NCI-H82 treated with DMSO at 0.1 percent for 48 hours (cell line): ENCODE data around the gene FBXL19.
A peak's percentile ranks its signal among the peaks of the same experiment; 100 is the strongest.

ENCODE experiments used
- DNase-seq: peaks from one replicate; lab custom pipeline; 2025; ENCODE audit not compliant: unreplicated experiment; lab: John Stamatoyannopoulos, UW

FBXL19 gene

DNA sequence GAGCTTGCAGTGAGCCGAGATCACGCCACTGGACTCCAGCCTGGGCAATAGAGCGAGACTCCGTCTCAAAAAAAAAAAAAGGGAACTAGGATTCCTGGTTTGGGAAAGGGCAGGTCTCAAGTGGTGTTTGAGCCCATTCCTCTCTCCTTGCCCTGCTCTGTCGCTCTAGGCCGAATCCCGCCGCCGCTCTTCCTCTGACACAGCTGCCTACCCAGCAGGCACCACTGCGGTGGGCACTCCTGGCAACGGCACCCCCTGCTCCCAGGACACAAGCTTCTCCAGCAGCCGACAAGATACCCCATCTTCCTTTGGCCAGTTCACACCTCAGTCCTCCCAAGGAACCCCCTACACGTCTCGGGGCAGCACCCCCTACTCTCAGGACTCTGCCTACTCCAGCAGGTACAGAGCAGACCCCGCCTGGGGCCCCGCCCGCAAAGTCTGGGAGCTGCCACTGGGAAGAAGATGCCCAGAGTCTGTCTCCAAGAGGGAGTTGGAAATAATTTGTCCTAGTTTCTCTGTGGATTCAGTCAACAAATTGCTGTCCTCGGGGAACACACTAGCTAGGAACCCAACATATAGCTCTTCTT lies 40.6 kb downstream of the FBXL19 start:
- DNase-seq = no peak

DNA sequence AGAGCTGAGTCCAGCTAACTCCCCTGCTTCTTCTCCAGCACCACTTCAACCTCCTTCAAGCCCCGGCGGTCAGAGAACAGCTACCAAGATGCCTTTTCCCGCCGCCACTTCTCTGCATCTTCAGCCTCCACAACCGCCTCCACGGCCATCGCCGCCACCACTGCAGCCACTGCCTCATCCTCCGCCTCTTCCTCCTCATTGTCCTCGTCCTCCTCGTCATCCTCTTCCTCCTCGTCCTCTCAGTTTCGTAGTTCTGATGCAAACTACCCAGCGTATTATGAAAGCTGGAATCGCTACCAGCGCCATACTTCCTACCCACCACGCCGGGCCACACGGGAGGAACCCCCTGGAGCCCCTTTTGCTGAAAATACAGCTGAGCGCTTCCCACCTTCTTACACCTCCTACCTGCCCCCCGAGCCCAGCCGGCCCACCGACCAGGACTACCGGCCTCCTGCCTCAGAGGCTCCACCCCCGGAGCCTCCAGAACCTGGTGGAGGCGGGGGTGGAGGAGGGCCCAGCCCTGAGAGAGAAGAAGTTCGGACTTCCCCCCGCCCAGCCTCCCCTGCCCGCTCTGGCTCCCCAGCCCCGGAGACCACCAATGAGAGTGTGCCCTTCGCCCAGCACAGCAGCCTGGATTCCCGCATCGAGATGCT lies 41.3 kb downstream of the FBXL19 start:
- no peak for DNase-seq

DNA sequence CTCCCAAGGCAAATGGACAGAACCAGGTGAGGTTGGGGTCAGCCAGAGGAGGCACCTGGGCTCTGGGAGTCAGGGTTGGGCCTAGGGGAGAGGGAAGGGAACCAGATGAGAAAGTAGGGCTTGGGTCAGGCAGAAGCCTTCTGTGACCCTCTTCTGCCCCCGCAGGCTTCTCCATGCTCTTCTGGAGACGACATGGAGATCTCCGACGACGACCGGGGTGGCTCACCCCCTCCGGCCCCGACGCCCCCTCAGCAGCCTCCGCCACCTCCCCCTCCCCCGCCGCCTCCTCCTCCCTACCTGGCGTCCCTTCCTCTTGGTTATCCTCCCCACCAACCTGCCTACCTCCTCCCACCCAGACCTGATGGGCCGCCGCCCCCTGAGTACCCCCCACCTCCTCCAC lies 42.1 kb downstream of the FBXL19 start:
- no peak for DNase-seq

DNA sequence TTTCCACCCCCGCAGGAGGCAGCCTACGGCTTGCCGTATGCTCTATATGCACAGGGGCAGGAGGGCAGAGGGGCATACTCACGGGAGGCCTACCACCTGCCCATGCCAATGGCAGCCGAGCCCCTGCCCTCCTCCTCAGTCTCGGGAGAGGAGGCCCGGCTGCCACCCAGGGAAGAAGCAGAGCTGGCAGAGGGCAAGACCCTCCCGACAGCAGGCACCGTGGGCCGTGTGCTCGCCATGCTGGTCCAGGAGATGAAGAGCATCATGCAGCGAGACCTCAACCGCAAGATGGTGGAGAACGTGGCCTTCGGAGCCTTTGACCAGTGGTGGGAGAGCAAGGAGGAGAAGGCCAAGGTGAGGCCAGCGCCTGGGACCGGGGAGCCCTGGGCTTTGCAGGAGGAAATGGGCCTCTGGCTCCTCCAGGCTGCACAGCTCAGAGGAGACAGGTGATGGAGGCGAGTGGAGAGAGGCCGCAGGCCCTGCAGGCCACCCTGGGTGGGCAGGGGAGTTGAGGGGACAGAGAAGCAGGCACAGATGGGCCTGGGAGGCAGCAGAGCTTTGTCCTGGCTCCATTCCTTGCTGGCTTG lies 42.8 kb downstream of the FBXL19 start:
- DNase-seq = no peak

DNA sequence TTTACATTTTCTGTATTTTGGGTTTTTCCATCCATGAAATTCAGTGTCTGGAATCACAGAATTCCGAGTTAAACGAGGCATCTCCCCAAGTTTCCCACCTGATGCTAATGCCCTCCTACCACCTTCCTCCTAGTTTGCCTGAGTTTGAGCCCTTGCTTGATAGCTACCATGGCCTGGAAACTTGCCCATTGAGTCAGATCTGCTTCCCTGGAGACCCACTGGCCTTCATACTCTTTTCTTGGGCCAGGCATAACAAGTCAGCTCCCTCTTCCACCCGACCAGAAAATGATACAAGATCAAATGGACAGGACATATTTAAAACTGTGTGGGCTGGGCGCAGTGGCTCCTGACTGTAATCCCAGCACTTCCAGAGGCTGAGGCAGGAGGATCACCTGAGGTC lies 44.4 kb downstream of the FBXL19 start:
- DNase-seq = no peak

DNA sequence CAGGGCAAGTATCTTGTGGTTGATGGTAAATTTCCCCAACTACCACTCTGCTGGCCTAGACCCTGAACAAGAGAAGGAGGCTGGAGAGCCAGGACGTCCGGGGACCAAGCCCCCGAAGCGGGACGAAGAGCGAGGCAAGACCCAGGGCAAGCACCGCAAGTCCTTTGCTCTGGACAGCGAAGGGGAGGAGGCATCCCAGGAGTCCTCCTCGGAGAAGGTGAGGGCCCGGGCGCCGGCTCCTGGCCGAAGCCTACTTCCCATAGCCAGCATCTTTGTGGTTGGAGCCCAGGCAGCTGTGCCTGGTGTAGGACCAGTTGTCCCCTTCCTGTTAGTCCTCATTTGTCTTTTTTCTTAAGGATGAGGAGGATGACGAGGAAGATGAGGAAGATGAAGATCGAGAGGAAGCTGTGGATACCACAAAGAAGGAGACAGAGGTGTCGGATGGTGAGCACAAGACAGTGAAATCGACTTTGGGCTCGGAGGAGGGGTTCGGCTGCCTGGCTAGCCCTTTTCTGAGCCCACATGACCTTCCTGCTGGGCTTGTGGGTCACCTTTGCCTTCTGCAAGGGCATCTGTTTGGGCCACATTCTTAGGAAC lies 46.0 kb downstream of the FBXL19 start:
- DNase-seq = no peak

DNA sequence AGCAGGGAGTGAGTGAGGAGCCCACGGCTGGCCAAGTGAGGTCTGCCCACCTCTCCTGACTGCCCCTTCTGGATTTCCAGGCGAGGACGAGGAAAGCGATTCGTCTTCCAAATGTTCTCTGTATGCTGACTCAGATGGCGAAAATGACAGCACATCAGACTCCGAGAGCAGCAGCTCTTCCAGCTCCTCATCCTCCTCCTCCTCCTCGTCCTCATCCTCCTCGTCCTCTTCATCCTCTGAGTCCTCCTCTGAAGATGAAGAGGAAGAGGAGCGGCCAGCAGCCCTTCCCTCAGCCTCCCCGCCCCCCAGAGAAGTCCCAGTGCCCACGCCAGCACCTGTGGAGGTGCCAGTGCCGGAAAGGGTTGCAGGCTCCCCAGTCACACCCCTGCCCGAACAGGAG lies 47.9 kb downstream of the FBXL19 start:
- DNase-seq = no peak

DNA sequence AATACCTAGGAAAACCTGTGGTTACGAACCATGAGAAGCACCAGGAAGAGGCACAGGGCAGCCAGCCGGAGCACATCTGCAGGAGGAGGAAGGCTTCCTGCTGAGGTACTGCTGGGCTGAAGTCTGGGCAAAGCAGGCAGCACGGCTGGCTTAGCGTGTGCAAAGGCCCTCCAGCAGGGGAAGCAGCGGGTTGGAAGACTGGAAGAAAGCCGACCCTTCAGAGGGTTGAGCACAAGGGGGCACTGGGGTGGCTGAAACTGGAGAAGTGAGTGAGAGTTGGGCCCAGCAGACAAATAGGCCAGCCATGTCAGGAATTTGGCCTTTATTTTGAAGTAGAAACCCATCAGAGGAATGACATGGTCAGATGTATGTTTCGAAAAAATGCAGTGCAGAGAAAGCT lies 49.5 kb downstream of the FBXL19 start:
- no peak for DNase-seq

DNA sequence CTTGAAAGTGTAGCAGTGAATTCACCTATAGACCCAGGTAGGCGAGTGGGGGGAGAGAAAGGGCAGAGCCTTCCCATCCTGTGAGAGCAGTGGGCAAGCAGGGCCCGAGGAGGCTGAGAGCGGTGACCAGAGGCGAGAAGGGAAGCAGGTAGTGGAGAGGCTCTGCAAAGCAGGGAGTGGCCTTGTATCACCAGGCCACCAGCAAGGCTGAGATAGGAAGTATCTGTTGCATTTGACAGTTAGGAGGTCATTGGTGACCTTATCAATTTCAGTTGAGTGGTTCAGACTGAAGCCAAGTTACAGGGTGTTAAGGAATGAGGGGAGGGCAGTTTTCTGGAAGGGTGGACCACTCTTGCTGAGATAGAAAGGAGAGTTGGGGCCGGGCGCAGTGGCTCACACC lies 51.0 kb downstream of the FBXL19 start:
- no peak for DNase-seq

DNA sequence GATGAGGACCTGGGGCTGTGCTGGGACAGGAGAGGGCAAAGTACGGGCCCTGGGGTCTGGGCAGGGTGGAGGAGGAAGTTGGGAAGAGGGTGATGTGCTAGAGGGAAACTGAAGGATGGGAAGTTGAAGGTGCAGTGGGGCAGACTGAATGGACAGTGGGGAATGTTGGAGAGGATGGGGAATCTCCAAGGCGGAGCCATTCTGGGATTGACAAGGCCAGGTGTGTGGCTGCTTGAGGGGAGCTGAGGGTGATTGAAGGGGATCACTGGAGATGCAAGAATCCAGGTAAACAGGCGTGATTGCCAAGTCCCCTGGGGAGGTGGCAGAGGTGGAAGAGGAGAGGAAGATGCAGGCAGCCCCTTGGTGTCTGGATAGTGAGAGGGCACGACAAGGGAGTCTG lies 53.1 kb downstream of the FBXL19 start:
- DNase-seq = no peak

DNA sequence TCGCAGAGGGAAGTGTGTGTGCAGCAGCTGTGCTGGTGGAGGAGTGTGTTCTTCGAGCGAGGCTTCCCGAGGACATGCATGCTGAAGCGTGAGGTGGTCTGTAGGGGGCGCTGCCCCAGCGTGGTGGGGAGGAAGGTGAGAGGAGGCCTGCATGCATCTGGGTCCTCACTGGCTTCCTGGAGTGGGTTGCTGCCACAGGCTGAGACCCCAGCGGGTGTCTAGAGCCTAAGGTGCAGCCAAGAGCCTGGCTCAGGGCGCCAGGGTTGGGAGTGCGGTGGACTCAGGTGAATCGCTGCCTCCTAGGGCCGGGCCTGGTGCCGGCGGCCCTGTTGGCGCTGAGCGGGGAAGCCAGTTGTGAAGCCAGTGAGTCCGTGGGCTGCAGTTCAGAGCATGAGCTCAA lies 54.1 kb downstream of the FBXL19 start:
- no peak for DNase-seq

DNA sequence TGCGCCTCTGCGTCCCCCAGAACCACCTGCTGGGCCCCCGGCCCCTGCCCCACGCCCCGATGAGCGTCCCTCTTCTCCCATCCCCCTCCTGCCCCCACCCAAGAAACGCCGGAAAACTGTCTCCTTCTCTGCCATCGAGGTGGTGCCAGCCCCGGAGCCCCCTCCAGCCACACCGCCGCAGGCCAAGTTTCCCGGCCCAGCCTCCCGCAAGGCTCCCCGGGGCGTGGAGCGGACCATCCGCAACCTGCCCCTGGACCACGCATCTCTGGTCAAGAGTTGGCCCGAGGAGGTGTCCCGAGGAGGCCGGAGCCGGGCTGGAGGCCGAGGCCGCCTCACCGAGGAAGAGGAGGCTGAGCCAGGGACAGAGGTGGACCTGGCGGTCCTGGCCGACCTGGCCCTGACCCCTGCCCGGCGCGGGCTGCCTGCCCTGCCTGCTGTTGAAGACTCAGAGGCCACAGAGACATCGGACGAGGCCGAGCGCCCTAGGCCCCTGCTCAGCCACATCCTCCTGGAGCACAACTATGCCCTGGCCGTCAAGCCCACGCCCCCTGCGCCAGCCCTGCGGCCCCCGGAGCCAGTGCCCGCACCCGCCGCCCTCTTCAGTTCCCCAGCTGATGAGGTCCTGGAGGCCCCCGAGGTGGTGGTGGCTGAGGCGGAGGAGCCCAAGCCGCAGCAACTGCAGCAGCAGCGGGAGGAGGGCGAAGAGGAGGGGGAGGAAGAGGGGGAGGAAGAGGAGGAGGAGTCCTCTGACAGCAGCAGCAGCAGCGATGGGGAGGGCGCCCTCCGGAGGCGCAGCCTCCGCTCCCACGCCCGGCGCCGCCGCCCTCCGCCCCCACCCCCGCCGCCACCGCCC lies 56.0 kb downstream of the FBXL19 start:
- no peak for DNase-seq

DNA sequence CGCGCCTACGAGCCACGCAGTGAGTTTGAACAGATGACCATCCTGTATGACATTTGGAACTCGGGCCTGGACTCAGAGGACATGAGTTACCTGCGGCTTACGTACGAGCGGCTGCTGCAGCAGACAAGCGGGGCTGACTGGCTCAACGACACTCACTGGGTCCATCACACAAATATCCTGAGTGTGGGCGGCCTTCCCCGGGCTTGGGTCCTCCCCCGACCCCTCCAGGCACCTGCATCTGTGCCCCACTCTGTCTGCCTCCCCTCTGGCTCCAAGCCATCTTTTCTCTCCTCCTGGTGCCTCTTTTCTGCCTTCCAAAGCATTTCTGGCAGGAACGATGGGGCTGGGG lies 56.6 kb downstream of the FBXL19 start:
- DNase-seq = no peak

DNA sequence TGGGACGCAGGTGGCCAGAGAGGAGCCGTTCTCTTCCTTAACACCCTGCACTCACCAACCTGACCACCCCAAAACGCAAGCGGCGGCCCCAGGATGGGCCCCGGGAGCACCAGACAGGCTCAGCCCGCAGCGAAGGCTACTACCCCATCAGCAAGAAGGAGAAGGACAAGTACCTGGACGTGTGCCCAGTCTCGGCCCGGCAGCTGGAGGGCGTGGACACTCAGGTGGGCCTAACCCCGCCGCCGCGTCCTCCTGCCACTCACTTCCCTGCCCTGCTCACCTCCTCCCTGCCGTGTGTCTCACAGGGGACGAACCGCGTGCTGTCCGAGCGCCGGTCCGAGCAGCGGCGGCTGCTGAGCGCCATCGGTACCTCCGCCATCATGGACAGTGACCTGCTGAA lies 57.1 kb downstream of the FBXL19 start:
- DNase-seq = no peak

DNA sequence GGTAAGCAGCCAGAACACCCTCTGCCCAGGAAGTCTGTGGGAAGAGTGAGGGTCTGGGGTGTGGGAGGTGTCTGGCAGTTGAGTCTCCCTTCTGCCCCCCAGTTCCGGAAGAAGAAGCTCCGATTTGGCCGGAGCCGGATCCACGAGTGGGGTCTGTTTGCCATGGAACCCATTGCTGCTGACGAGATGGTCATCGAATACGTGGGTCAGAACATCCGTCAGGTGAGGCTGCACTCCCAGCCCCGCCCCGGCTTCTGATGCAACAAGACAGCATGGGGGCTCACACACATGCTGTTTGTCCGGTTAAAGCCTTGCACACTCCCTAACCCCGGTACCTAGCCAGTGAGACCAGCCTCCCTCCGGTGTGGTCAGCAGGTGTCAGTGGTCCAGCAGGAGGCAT lies 57.6 kb downstream of the FBXL19 start:
- no peak for DNase-seq

DNA sequence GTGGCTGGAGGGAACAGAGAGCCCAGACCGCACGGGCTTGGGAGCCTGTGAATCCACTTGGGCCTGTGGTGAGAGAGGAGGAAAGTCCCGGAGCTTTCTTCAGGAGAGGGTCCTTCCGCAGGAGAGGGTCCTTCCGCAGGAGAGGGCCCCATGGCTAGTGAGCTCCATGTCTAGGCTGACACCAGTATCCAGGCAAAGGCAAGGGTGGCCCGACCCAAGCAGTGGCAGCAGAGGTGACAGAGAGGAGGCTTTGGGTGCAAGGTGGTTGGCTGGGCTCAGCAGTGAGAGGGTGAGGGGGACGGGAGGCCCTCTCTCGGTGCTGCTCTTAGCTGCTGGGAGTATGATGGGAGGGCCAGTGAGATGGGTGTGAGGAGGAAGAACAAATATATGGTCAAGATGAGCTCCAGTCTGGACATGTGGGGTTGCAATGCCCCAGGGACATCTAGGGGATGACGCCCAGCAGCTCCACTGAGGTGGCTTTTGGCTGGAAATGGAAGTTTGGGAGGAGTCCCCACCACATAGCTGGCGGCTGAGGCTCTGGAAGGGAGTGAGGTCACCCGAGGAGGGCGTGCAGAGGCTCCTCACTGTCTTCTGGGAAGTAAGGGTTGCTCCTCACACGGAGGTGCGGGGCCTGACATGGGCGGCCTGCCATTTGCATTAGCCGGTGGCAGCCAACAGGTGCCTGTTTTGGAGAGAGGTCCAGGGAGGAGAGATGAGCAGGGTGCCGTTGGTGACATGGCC lies 59.3 kb downstream of the FBXL19 start:
- DNase-seq = no peak

DNA sequence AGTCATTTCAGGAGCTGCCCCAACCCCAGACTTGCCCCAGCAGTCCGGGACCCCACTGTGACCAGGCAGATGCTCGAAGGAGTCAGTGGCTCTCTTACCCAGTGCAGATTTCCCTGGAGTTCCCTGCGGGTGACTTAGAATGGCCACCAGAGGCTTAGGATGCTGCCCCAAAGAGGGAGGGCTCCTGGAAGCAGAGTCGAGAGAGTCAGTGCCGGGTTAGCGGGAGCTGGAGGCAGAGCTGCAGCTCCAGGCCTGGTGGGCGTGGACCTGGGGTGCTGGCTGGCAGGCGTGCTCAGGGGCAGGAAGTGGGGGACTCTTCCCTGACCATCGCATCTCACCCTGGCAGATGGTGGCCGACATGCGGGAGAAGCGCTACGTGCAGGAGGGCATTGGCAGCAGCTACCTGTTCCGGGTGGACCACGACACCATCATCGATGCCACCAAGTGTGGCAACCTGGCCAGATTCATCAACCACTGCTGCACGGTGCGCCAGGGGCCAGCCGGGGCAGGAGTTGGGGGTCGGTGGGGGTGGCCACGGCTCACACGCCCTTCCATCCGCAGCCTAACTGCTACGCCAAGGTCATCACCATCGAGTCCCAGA lies 60.0 kb downstream of the FBXL19 start:
- no peak for DNase-seq

DNA sequence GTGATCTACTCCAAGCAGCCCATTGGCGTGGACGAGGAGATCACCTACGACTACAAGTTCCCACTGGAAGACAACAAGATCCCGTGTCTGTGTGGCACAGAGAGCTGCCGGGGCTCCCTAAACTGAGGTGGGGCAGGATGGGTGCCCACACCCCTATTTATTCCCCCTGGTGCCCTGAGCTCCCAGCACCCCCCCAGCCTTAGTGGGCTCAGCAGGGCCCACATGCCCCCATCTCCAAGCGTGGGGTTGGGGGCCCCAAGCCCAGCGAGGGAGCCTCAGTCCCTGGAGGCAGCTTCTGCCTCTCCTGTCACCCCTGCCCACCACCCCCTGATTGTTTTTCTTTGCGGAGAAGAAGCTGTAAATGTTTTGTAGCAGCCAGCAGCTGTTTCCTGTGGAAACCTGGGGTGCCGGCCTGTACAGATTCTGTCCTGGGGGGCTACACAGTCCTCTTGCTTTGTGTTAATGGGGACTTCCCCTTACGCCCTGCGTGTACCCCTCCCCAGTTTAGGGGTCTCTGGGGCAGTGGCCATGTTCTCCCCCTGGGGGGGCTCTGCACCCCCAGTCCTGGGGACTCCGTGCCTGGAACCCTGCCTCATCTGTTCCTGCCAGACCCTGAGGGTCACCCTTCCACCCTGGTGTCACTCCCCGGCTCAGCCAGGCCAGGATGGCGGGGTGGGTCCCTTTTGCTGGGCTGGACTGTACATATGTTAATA lies 60.7 kb downstream of the FBXL19 start:
- DNase-seq = no peak

DNA sequence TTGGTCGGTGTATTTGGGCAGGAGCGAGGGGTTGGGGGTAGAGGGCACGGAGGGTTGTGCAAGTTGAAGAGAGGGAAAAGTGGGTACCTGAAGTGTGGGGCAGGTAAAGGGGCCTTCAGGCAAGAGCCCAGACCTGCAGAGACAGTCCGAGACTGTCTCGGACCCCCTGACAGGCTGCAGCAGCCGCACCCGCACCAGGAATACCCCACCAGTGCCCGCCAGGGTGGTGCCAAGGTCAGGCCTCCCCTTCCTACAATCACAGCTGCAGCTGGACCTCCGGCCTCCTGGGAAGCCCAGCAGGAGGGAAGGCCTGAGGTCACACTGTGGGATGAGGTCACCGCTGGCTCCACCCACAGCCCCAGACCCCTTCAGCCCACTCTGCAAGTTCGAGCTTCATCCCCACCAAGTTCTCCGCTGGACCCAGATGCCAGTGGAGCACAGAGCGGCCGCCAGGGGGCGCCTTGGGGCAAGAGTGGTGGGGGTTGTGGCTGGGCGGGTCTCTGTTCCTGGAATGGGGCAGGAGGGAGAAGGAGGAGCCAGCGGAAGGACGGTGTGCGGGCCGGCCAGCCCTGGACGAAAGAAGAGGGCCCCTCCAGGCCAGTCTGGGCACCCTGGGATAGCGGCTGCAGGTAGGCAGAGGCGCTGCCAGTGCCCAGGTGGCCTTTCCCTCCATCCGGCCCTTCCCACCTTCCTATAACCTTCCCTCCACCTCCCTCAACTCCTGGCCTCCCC lies 61.5 kb downstream of the FBXL19 start, which contains the start of gene HSD3B7:
Gene HSD3B7 (plus strand): TSS at position 539 of the 732 bp plus-strand sequence. CDS start 452 bp downstream, outside the sequence.
- DNase-seq = peak; percentile 43
